Right forelimb (tissue), 1 donor: Measurements from ENCODE around the gene MOSPD3.
"Not testable (repeated sequence)": the region's sequence is repeated elsewhere in the genome, so short reads cannot be mapped to it uniquely, and the experiment has no call there.

Experiments
- DNase-seq: peaks from one replicate; pipeline ENCODE4 v3.0.0-alpha.2; 2018

The MOSPD3 gene

GRCh38 chr7:100611983-100612729 is at the start of gene MOSPD3:
TSS of gene MOSPD3 (plus strand) at chr7:100612540. CDS start at chr7:100612792, 252 bp downstream.
- peak; percentile 100 for DNase-seq

GRCh38 chr7:100563100-100563564 is 49.2 kb upstream of the MOSPD3 start:
- no peak for DNase-seq

GRCh38 chr7:100563809-100564400 is 48.4 kb upstream of the MOSPD3 start:
- peak; percentile 89 for DNase-seq

GRCh38 chr7:100564405-100564804 is 47.9 kb upstream of the MOSPD3 start:
- not testable (repeated sequence) for DNase-seq

- no peak for DNase-seq
These were observed 47.2 kb upstream of the MOSPD3 start for GRCh38 chr7:100565133-100565571.

- no peak for DNase-seq
These were observed 46.3 kb upstream of the MOSPD3 start for GRCh38 chr7:100566018-100566531.

- no peak for DNase-seq
These were observed 45.2 kb upstream of the MOSPD3 start for GRCh38 chr7:100567031-100567730.

GRCh38 chr7:100567751-100568175 is 44.6 kb upstream of the MOSPD3 start:
- no peak for DNase-seq

- no peak for DNase-seq
These were observed 44.0 kb upstream of the MOSPD3 start for GRCh38 chr7:100568176-100568895.

GRCh38 chr7:100568896-100569844 is 43.2 kb upstream of the MOSPD3 start:
- no peak for DNase-seq

GRCh38 chr7:100570954-100571828 is 41.1 kb upstream of the MOSPD3 start:
- DNase-seq = no peak

- no peak for DNase-seq
These were observed 40.6 kb upstream of the MOSPD3 start for GRCh38 chr7:100571829-100572116.

GRCh38 chr7:100572281-100572948 is 39.9 kb upstream of the MOSPD3 start:
- no peak for DNase-seq

- DNase-seq = no peak
These were observed 39.2 kb upstream of the MOSPD3 start for GRCh38 chr7:100572949-100573675.

- no peak for DNase-seq
These were observed 38.5 kb upstream of the MOSPD3 start, which contains the start of gene SAP25 for GRCh38 chr7:100573691-100574361. TSS of gene SAP25 (minus strand) at chr7:100573900. CDS start at chr7:100573742, 158 bp downstream.

- no peak for DNase-seq
These were observed 37.8 kb upstream of the MOSPD3 start for GRCh38 chr7:100574362-100575205.

- no peak for DNase-seq
These were observed 37.1 kb upstream of the MOSPD3 start for GRCh38 chr7:100575206-100575631.
